Prostate gland (tissue), 2 donors: ENCODE data around the gene IYD.

Source experiments
- POLR2A ChIP-seq: fragments of 450-650 bp; IDR thresholded peaks from one replicate; pipeline ENCODE4 v1.6.1; 2016; ENCODE audit warnings: antibody characterized with exemption, mild to moderate bottlenecking
- POLR2AphosphoS5 ChIP-seq: sonication (generic); formaldehyde crosslinking; IDR thresholded peaks from one replicate; pipeline ENCODE4 v1.6.1; 2017; ENCODE audit warnings: antibody characterized with exemption
- TF ChIP-seq, protein P1 (sequence below), 4 experiments: fragments of 200-600 bp in 2 of 4; fragments of 450-650 bp in 2 of 4; sonication (generic) in 2 of 4; IDR thresholded peaks; 1 replicate in 3 of 4; 2 replicates in 1 of 4; pipeline ENCODE4 v1.5.1; 2016 to 2019; ENCODE audit warnings: antibody characterized with exemption in 4 of 4, mild to moderate bottlenecking in 2 of 4, moderate library complexity in 2 of 4

DNA sequence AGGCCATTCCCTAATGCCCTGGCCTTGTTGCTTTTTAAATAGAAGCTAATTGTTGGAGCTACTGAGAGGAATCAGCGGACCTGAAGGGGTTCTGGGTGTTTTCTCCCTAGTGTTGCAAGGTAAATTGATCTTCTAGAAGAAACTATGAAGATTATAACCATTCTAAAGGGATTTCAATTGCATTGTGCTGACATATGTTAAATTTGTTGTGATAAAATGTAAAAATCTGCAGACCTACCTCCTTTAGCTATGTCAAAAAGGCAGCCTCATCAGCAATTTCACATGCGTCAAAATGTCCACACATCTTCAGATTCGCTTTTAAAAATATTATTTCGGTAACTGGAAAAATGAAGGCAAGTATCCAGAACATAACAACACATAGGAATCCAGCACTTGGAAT is 44.4 kb downstream of the IYD start:
- TF ChIP-seq, protein P1, sequence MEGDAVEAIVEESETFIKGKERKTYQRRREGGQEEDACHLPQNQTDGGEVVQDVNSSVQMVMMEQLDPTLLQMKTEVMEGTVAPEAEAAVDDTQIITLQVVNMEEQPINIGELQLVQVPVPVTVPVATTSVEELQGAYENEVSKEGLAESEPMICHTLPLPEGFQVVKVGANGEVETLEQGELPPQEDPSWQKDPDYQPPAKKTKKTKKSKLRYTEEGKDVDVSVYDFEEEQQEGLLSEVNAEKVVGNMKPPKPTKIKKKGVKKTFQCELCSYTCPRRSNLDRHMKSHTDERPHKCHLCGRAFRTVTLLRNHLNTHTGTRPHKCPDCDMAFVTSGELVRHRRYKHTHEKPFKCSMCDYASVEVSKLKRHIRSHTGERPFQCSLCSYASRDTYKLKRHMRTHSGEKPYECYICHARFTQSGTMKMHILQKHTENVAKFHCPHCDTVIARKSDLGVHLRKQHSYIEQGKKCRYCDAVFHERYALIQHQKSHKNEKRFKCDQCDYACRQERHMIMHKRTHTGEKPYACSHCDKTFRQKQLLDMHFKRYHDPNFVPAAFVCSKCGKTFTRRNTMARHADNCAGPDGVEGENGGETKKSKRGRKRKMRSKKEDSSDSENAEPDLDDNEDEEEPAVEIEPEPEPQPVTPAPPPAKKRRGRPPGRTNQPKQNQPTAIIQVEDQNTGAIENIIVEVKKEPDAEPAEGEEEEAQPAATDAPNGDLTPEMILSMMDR (IDR thresholded peaks at IDR 0.05): no peak
- TF ChIP-seq POLR2A: no peak
- no peak for TF ChIP-seq POLR2AphosphoS5
